Measurements from ENCODE around the gene C1orf159. TPM values are rescaled to one million over a fixed set of nuclear protein-coding genes. Genes with fewer than 3 reads are reported as not detected.

C1orf159 gene
- polyA plus RNA-seq, 2 of the 4 experiments (the other 2 are of a cell fraction): 4.0 to 10.2 TPM

DNA sequence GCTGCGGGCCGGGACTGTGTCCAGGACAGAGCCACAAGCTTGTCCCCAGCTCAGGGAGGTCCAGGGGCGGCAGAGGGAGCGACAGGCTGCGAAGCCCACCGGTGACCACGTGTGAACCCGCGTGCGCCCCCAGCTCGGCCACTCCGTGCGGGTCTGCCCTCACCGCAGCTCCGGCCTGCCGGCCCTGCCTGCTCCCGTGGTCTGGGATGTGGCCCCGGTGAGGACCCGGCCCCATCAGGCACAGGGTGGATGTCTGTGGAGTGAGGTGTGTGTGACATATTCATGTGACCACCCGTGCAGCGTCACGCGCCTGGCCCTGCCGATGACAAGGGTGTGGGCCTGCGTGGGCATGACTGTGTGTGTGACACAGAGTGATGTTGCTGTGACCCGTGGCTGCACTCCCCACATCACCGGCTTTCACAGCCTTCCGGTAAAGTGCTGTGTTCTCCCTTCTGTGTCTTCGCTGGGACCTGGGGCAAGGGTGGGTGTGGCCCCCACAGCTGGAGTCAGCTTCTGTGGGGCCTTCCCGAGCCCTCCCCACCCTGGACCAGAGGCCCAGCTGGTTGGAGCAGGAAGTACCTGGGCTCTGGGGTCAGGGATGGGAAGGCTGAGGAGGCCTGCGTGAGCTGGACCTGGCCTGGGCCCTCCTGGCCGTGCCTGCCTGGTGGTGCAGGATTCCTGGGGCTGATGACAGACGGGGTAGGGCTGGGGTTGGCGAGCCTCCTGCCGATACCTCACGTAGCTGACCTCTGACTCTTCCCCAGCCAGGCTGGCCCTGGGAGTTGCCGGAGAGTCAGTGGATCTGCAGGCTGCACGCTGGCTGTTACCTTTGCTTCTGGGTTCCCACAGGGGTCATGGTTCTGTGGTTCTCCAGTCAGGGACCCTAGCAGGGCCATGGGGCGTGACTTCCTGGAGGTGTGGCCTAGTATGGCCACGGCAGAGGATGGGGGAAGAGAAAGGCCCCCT is 45.9 kb downstream of the C1orf159 start (continued):
- TF ChIP-seq FOXS1 (CRISPR knock-in tag; IDR thresholded peaks at IDR 0.05): no peak

DNA sequence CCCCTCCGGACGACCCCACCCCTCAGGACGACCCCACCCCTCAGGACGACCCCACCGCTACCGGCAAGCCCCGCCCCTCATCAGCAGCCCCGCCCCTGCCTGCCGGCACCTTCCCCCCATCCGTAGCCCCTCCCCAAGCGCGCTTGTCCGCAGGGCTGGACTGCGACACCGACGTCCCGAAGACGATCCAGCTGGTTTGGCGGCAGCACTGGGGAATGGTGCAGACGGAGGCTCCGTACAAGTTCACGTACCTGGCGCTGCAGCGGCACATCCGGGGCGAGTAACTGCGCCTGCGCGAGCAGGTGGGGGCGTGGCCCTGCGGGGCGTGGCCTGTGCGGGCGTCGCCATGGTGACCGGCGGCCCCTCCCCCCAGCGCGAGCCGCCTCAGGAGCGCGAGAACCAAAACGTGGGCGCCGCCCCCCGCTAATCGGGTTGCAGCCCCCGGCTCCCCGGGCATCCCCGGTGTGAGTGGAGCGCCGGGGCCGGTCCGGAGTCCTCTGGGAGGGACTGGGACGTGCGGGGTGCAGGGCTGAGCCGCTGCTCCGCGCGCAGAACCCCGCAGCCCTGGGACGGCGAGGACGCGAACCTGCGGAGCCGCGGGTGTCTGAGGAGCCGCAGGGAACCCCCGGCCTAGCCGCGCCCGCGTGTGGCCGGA is 46.7 kb downstream of the C1orf159 start:
- FAIRE-seq (no peak), ATAC-seq (peak; percentile 20 to 54; a peak in 4 of 6 replicates), DNase-seq (ENCODE audit: low read depth in 1 of 2, low spot score in 1 of 2) (peak; percentile 58 to 81)
- Histone ChIP-seq H3K4me2 (peak overlapping the region; percentile 96), H3K4me1 (peaks cover 31% of the 10 kb centered on the region), H3K27ac (peak overlapping the region; percentile 76 to 88), H3K4me3 (peak overlapping the region; percentile 60), H3K9me3 (no peaks in the 10 kb centered on the region)
- POLR2A ChIA-PET: interaction anchor here (1.1 to 1.2 kb wide), 2 partner anchors 42 to 50 kb away, joined by 3 read pairs; partner anchors contain the start of gene AGRN
- WGBS (ENCODE audit: missing lambda C conversion rate): no CpG with 5 or more reads among the region's 75 CpGs
- CTCF ChIA-PET: interaction anchor here (1.3 to 3.0 kb wide), 3 partner anchors 10 to 88 kb away, joined by 3 to 11 read pairs (median 3); partner anchors contain the start of gene PERM1
- TF ChIP-seq, protein P1, sequence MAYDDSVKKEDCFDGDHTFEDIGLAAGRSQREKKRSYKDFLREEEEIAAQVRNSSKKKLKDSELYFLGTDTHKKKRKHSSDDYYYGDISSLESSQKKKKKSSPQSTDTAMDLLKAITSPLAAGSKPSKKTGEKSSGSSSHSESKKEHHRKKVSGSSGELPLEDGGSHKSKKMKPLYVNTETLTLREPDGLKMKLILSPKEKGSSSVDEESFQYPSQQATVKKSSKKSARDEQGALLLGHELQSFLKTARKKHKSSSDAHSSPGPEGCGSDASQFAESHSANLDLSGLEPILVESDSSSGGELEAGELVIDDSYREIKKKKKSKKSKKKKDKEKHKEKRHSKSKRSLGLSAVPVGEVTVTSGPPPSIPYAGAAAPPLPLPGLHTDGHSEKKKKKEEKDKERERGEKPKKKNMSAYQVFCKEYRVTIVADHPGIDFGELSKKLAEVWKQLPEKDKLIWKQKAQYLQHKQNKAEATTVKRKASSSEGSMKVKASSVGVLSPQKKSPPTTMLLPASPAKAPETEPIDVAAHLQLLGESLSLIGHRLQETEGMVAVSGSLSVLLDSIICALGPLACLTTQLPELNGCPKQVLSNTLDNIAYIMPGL (CRISPR knock-in tag; IDR thresholded peaks at IDR 0.05; ENCODE audit: borderline replicate concordance): no peak
- TF ChIP-seq, protein P2, sequence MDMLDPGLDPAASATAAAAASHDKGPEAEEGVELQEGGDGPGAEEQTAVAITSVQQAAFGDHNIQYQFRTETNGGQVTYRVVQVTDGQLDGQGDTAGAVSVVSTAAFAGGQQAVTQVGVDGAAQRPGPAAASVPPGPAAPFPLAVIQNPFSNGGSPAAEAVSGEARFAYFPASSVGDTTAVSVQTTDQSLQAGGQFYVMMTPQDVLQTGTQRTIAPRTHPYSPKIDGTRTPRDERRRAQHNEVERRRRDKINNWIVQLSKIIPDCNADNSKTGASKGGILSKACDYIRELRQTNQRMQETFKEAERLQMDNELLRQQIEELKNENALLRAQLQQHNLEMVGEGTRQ (IDR thresholded peaks at IDR 0.05): no peak
- TF ChIP-seq ESRRA (IDR thresholded peaks at IDR 0.05; ENCODE audit: borderline replicate concordance, low read length) (no peak), CEBPB (IDR thresholded peaks at IDR 0.05) (no peak), BHLHE40 (IDR thresholded peaks at IDR 0.05; ENCODE audit: low read depth, low read length) (no peak), PHF8 (IDR thresholded peaks at IDR 0.05; ENCODE audit: borderline replicate concordance, low read depth) (no peak), MAZ (IDR thresholded peaks at IDR 0.05; ENCODE audit: borderline replicate concordance, low read depth, low read length) (no peak), CHD2 (IDR thresholded peaks at IDR 0.05; ENCODE audit: low read length, partially characterized antibody) (peak; percentile 40), RARB (CRISPR knock-in tag; IDR thresholded peaks at IDR 0.05) (no peak), CHD4 (IDR thresholded peaks at IDR 0.05; ENCODE audit: borderline replicate concordance) (no peak), POLR2A (IDR thresholded peaks at IDR 0.05; ENCODE audit: low read length) (no peak), JUNB (IDR thresholded peaks at IDR 0.05) (no peak), FOXS1 (CRISPR knock-in tag; IDR thresholded peaks at IDR 0.05) (no peak), ZC3H11A (IDR thresholded peaks at IDR 0.05) (no peak), MAFK (IDR thresholded peaks at IDR 0.05; ENCODE audit: partially characterized antibody) (no peak)
- TF ChIP-seq, protein P3, sequence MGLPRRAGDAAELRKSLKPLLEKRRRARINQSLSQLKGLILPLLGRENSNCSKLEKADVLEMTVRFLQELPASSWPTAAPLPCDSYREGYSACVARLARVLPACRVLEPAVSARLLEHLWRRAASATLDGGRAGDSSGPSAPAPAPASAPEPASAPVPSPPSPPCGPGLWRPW (IDR thresholded peaks at IDR 0.05): no peak
- TF ChIP-seq, protein P4, sequence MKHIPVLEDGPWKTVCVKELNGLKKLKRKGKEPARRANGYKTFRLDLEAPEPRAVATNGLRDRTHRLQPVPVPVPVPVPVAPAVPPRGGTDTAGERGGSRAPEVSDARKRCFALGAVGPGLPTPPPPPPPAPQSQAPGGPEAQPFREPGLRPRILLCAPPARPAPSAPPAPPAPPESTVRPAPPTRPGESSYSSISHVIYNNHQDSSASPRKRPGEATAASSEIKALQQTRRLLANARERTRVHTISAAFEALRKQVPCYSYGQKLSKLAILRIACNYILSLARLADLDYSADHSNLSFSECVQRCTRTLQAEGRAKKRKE (CRISPR knock-in tag; IDR thresholded peaks at IDR 0.05; ENCODE audit: low read depth): no peak
- TF ChIP-seq, protein P5, sequence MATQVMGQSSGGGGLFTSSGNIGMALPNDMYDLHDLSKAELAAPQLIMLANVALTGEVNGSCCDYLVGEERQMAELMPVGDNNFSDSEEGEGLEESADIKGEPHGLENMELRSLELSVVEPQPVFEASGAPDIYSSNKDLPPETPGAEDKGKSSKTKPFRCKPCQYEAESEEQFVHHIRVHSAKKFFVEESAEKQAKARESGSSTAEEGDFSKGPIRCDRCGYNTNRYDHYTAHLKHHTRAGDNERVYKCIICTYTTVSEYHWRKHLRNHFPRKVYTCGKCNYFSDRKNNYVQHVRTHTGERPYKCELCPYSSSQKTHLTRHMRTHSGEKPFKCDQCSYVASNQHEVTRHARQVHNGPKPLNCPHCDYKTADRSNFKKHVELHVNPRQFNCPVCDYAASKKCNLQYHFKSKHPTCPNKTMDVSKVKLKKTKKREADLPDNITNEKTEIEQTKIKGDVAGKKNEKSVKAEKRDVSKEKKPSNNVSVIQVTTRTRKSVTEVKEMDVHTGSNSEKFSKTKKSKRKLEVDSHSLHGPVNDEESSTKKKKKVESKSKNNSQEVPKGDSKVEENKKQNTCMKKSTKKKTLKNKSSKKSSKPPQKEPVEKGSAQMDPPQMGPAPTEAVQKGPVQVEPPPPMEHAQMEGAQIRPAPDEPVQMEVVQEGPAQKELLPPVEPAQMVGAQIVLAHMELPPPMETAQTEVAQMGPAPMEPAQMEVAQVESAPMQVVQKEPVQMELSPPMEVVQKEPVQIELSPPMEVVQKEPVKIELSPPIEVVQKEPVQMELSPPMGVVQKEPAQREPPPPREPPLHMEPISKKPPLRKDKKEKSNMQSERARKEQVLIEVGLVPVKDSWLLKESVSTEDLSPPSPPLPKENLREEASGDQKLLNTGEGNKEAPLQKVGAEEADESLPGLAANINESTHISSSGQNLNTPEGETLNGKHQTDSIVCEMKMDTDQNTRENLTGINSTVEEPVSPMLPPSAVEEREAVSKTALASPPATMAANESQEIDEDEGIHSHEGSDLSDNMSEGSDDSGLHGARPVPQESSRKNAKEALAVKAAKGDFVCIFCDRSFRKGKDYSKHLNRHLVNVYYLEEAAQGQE (IDR thresholded peaks at IDR 0.05): peak; percentile 58
- TF ChIP-seq, protein P6, sequence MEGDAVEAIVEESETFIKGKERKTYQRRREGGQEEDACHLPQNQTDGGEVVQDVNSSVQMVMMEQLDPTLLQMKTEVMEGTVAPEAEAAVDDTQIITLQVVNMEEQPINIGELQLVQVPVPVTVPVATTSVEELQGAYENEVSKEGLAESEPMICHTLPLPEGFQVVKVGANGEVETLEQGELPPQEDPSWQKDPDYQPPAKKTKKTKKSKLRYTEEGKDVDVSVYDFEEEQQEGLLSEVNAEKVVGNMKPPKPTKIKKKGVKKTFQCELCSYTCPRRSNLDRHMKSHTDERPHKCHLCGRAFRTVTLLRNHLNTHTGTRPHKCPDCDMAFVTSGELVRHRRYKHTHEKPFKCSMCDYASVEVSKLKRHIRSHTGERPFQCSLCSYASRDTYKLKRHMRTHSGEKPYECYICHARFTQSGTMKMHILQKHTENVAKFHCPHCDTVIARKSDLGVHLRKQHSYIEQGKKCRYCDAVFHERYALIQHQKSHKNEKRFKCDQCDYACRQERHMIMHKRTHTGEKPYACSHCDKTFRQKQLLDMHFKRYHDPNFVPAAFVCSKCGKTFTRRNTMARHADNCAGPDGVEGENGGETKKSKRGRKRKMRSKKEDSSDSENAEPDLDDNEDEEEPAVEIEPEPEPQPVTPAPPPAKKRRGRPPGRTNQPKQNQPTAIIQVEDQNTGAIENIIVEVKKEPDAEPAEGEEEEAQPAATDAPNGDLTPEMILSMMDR (IDR thresholded peaks at IDR 0.05): no peak
- TF ChIP-seq, protein P7, sequence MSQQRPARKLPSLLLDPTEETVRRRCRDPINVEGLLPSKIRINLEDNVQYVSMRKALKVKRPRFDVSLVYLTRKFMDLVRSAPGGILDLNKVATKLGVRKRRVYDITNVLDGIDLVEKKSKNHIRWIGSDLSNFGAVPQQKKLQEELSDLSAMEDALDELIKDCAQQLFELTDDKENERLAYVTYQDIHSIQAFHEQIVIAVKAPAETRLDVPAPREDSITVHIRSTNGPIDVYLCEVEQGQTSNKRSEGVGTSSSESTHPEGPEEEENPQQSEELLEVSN (IDR thresholded peaks at IDR 0.05; ENCODE audit: borderline replicate concordance, low read depth): 0 out of 2 replicates have a peak, but pooled peaks have one; percentile 21
- TF ChIP-seq, protein P8, sequence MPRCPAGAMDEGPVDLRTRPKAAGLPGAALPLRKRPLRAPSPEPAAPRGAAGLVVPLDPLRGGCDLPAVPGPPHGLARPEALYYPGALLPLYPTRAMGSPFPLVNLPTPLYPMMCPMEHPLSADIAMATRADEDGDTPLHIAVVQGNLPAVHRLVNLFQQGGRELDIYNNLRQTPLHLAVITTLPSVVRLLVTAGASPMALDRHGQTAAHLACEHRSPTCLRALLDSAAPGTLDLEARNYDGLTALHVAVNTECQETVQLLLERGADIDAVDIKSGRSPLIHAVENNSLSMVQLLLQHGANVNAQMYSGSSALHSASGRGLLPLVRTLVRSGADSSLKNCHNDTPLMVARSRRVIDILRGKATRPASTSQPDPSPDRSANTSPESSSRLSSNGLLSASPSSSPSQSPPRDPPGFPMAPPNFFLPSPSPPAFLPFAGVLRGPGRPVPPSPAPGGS (IDR thresholded peaks at IDR 0.05): no peak
